HG03196 (cell line): Measurements from ENCODE around the gene SPATS2.
A peak's percentile ranks its signal among the peaks of the same experiment; 100 is the strongest.
"Not testable (repeated sequence)": the region's sequence is repeated elsewhere in the genome, so short reads cannot be mapped to it uniquely, and the experiment has no call there.

ENCODE experiments used
- ATAC-seq: cut with Tn5 transposase; IDR thresholded peaks from one replicate; pipeline ENCODE4 v1.9.1; 2021; ENCODE audit not compliant: unreplicated experiment

SPATS2 gene

GRCh38 chr12:49403971-49404450 lies 36.7 kb downstream of the SPATS2 start:
- ATAC-seq: no peak

GRCh38 chr12:49404956-49405355 lies 37.7 kb downstream of the SPATS2 start:
- ATAC-seq: no peak

- ATAC-seq: no peak
Observed at GRCh38 chr12:49410818-49411217, 43.6 kb downstream of the SPATS2 start.

- no peak for ATAC-seq
Observed at GRCh38 chr12:49413010-49413409, 45.7 kb downstream of the SPATS2 start.

- ATAC-seq: no peak
Observed at GRCh38 chr12:49413796-49414195, 46.5 kb downstream of the SPATS2 start.

GRCh38 chr12:49414364-49414763 lies 47.1 kb downstream of the SPATS2 start:
- no peak for ATAC-seq

- no peak for ATAC-seq
Observed at GRCh38 chr12:49415521-49415970, 48.3 kb downstream of the SPATS2 start.

- no peak for ATAC-seq
Observed at GRCh38 chr12:49416892-49417291, 49.6 kb downstream of the SPATS2 start.

- no peak for ATAC-seq
Observed at GRCh38 chr12:49417558-49417957, 50.3 kb downstream of the SPATS2 start.

- no peak for ATAC-seq
Observed at GRCh38 chr12:49420556-49420955, 53.3 kb downstream of the SPATS2 start.

- ATAC-seq: no peak
Observed at GRCh38 chr12:49422114-49422513, 54.9 kb downstream of the SPATS2 start.

- ATAC-seq: no peak
Observed at GRCh38 chr12:49428793-49429192, 61.5 kb downstream of the SPATS2 start.

GRCh38 chr12:49432616-49433015 lies 65.4 kb downstream of the SPATS2 start:
- no peak for ATAC-seq

- not testable (repeated sequence) for ATAC-seq
Observed at GRCh38 chr12:49436799-49437198, 69.5 kb downstream of the SPATS2 start.

GRCh38 chr12:49439042-49439441 lies 71.8 kb downstream of the SPATS2 start:
- no peak for ATAC-seq

- ATAC-seq: no peak
Observed at GRCh38 chr12:49440035-49440434, 72.8 kb downstream of the SPATS2 start.

GRCh38 chr12:49442915-49443314 lies 75.7 kb downstream of the SPATS2 start:
- no peak for ATAC-seq

GRCh38 chr12:49446571-49446970 lies 79.3 kb downstream of the SPATS2 start:
- no peak for ATAC-seq

GRCh38 chr12:49448858-49449257 lies 81.6 kb downstream of the SPATS2 start:
- ATAC-seq: no peak

GRCh38 chr12:49451468-49452259 lies 84.4 kb downstream of the SPATS2 start:
- ATAC-seq: peak; percentile 67

GRCh38 chr12:49455501-49455900 lies 88.2 kb downstream of the SPATS2 start:
- ATAC-seq: no peak

GRCh38 chr12:49456131-49456679 lies 88.9 kb downstream of the SPATS2 start:
- ATAC-seq: no peak
